GM12872 (cell line): ENCODE measurements around the gene PAPLN.

Source experiments
- CTCF ChIP-seq: IDR thresholded peaks from 3 replicates; pipeline ENCODE4 v1.5.1; 2011; ENCODE audit warnings: low read depth, mild to moderate bottlenecking, low read length, moderate library complexity; ENCODE audit not compliant: insufficient read depth

The PAPLN gene

GRCh38 chr14:73237219-73237785, at the start of gene PAPLN:
PAPLN (plus strand) TSS chr14:73237506; CDS start chr14:73239779, 2,273 bp downstream.
- no peak for TF ChIP-seq CTCF

- TF ChIP-seq CTCF: no peak
Observed at GRCh38 chr14:73188501-73188911, 48.8 kb upstream of the PAPLN start.

GRCh38 chr14:73189651-73190050, 47.7 kb upstream of the PAPLN start:
- TF ChIP-seq CTCF: no peak

GRCh38 chr14:73191441-73191840, 45.9 kb upstream of the PAPLN start:
- TF ChIP-seq CTCF: no peak

- no peak for TF ChIP-seq CTCF
Observed at GRCh38 chr14:73198253-73198652, 39.1 kb upstream of the PAPLN start.

- no peak for TF ChIP-seq CTCF
Observed at GRCh38 chr14:73203527-73203926, 33.8 kb upstream of the PAPLN start.

GRCh38 chr14:73207615-73208014, 29.7 kb upstream of the PAPLN start:
- TF ChIP-seq CTCF: no peak
